Mesenchymal stem cell (in vitro differentiated cells and primary cell): Measurements from ENCODE around the gene ASCC1.

Experiments
- DNase-seq: peaks from one replicate; pipeline ENCODE4 v3.0.0-alpha.2; 2013
- H2AFZ ChIP-seq: one replicate; pipeline ENCODE4 v1.6.1; 2013; ENCODE audit warnings: low read depth, mild to moderate bottlenecking, control low read depth, inconsistent platforms, low read length, moderate library complexity
- H2AK5ac ChIP-seq: 2 replicates; pipeline ENCODE4 v1.6.1; 2013; ENCODE audit warnings: low read length, moderate library complexity, mild to moderate bottlenecking, inconsistent platforms; ENCODE audit not compliant: severe bottlenecking
- H2BK120ac ChIP-seq: one replicate; pipeline ENCODE4 v1.6.1; 2013; ENCODE audit warnings: low read depth, mild to moderate bottlenecking, inconsistent platforms, low read length, moderate library complexity
- H2BK12ac ChIP-seq, 2 experiments: one replicate each; pipeline ENCODE4 v1.6.1; 2013; ENCODE audit warnings: inconsistent platforms in 2 of 2, low read length in 2 of 2, mild to moderate bottlenecking in 2 of 2, moderate library complexity in 2 of 2, control low read depth in 1 of 2
- H2BK15ac ChIP-seq: one replicate; pipeline ENCODE4 v1.6.1; 2013; ENCODE audit warnings: mild to moderate bottlenecking, low read depth, inconsistent platforms; ENCODE audit not compliant: poor library complexity, severe bottlenecking
- H2BK5ac ChIP-seq: 2 replicates; pipeline ENCODE4 v1.6.1; 2013; ENCODE audit warnings: low read depth, mild to moderate bottlenecking, low read length, control low read depth, inconsistent platforms; ENCODE audit not compliant: poor library complexity, severe bottlenecking
- H3K14ac ChIP-seq, 2 experiments: one replicate each; pipeline ENCODE4 v1.6.1; 2013; ENCODE audit warnings: inconsistent platforms in 2 of 2, low read length in 2 of 2, control low read depth in 1 of 2, mild to moderate bottlenecking in 1 of 2, moderate library complexity in 1 of 2
- H3K18ac ChIP-seq, 2 experiments: one replicate each; pipeline ENCODE4 v1.6.1; 2013; ENCODE audit warnings: inconsistent platforms in 2 of 2, low read length in 2 of 2, control low read depth in 1 of 2, low read depth in 1 of 2, mild to moderate bottlenecking in 1 of 2
- H3K23ac ChIP-seq, 2 experiments: one replicate each; pipeline ENCODE4 v1.6.1; 2013; ENCODE audit warnings: inconsistent platforms in 2 of 2, low read length in 2 of 2, mild to moderate bottlenecking in 2 of 2, moderate library complexity in 2 of 2, control low read depth in 1 of 2
- H3K27ac ChIP-seq: 2 replicates; pipeline ENCODE4 v1.5.1; 2013; ENCODE audit warnings: mild to moderate bottlenecking, moderate library complexity, low read length, control low read depth, inconsistent platforms; ENCODE audit not compliant: poor library complexity, severe bottlenecking
- H3K27me3 ChIP-seq, 2 experiments: 2 replicates each; pipeline versions ENCODE4 v1.6.1 to v1.7.0; 2013; ENCODE audit warnings: low read length in 2 of 2, mild to moderate bottlenecking in 2 of 2, moderate library complexity in 2 of 2, control low read depth in 1 of 2, inconsistent platforms in 1 of 2; ENCODE audit not compliant: control insufficient read depth in 1 of 2, insufficient read depth in 1 of 2
- H3K36me3 ChIP-seq, 2 experiments: 2 replicates each; pipeline versions ENCODE4 v1.6.1 to v1.7.0; 2013; ENCODE audit warnings: low read length in 2 of 2, control low read depth in 1 of 2, inconsistent platforms in 1 of 2, low read depth in 1 of 2, mild to moderate bottlenecking in 1 of 2; ENCODE audit not compliant: insufficient read depth in 2 of 2, control insufficient read depth in 1 of 2
- H3K4ac ChIP-seq, 2 experiments: one replicate each; pipeline ENCODE4 v1.6.1; 2013; ENCODE audit warnings: inconsistent platforms in 2 of 2, low read length in 2 of 2, mild to moderate bottlenecking in 2 of 2, moderate library complexity in 2 of 2, control low read depth in 1 of 2, low read depth in 1 of 2
- H3K4me1 ChIP-seq: 2 replicates; pipeline ENCODE4 v1.6.1; 2013; ENCODE audit warnings: low read depth, low read length, control low read depth; ENCODE audit not compliant: control insufficient read depth, insufficient read depth
- H3K4me2 ChIP-seq: 2 replicates; pipeline ENCODE4 v1.6.1; 2013; ENCODE audit warnings: low read length, mild to moderate bottlenecking, inconsistent platforms; ENCODE audit not compliant: poor library complexity, severe bottlenecking
- H3K4me3 ChIP-seq, 2 experiments: 2 replicates each; pipeline versions ENCODE4 v1.5.1 to v1.7.0; 2013; ENCODE audit warnings: low read length in 2 of 2, mild to moderate bottlenecking in 2 of 2, control low read depth in 1 of 2, low read depth in 1 of 2; ENCODE audit not compliant: insufficient read depth in 1 of 2
- H3K79me1 ChIP-seq: replicated peaks from 2 replicates; pipeline ENCODE4 v1.6.1; 2013; ENCODE audit warnings: mild to moderate bottlenecking, control low read depth, low read length, inconsistent platforms; ENCODE audit not compliant: poor library complexity, severe bottlenecking
- H3K9ac ChIP-seq: 2 replicates; pipeline ENCODE4 v1.7.0; 2013; ENCODE audit warnings: mild to moderate bottlenecking, low read length, moderate library complexity
- H3K9me3 ChIP-seq: 2 replicates; pipeline ENCODE4 v1.7.0; 2013; ENCODE audit warnings: mild to moderate bottlenecking, low read length; ENCODE audit not compliant: control insufficient read depth
- H4K8ac ChIP-seq: one replicate; pipeline ENCODE4 v1.6.1; 2013; ENCODE audit warnings: inconsistent platforms, mild to moderate bottlenecking, low read length, moderate library complexity
- H4K91ac ChIP-seq: one replicate; pipeline ENCODE4 v1.6.1; 2013; ENCODE audit warnings: mild to moderate bottlenecking, low read length, inconsistent platforms
- WGBS: methylation state at CpG from one replicate; pipeline ENCODE4 v1.1.7; 2013; ENCODE audit warnings: mixed read lengths; 5-methylcytosine and 5-hydroxymethylcytosine counted together

ASCC1 gene

GRCh38 chr10:72257051-72257892 is 41.2 kb upstream of the ASCC1 start:
- Histone ChIP-seq H3K4ac (peak overlapping the region in 1 of 2 experiments; percentile 15), H2BK15ac (no peak overlapping the region), H3K4me3 (no peak overlapping the region), H3K23ac (no peak overlapping the region), H3K14ac (no peak overlapping the region), H3K4me1 (peaks cover 21% of the 10 kb centered on the region), H2AFZ (no peak overlapping the region), H4K8ac (no peak overlapping the region), H2BK5ac (no peak overlapping the region), H3K36me3 (no peaks in the 10 kb centered on the region), H3K4me2 (no peak overlapping the region), H2AK5ac (no peak overlapping the region), H3K9me3 (no peaks in the 10 kb centered on the region), H2BK12ac (peak overlapping the region in 1 of 2 experiments; percentile 96), H4K91ac (peak overlapping the region; percentile 55), H3K27me3 (no peaks in the 10 kb centered on the region), H3K9ac (no peak overlapping the region), H3K79me1 (no peaks in the 10 kb centered on the region), H3K27ac (no peak overlapping the region), H3K18ac (peak overlapping the region in 1 of 2 experiments; percentile 57), H2BK120ac (peak overlapping the region; percentile 3)
- peak; percentile 71 for DNase-seq
- 81% methylated on average over 6 of the region's 8 CpGs for WGBS

GRCh38 chr10:72255977-72256729 is 40.1 kb upstream of the ASCC1 start:
- Histone ChIP-seq H3K23ac (no peak overlapping the region), H2BK12ac (peak overlapping the region; percentile 68 to 98), H3K4me3 (no peak overlapping the region), H3K4ac (no peak overlapping the region), H3K36me3 (no peaks in the 10 kb centered on the region), H2AFZ (no peak overlapping the region), H3K27me3 (no peaks in the 10 kb centered on the region), H3K9ac (no peak overlapping the region), H4K91ac (peak overlapping the region; percentile 32), H3K9me3 (no peaks in the 10 kb centered on the region), H2BK15ac (peak overlapping the region; percentile 67), H3K18ac (peak overlapping the region in 1 of 2 experiments; percentile 77), H2AK5ac (no peak overlapping the region), H3K4me2 (no peak overlapping the region), H3K79me1 (no peaks in the 10 kb centered on the region), H4K8ac (peak overlapping the region; percentile 60), H3K27ac (no peak overlapping the region), H2BK120ac (peak overlapping the region; percentile 87), H3K14ac (no peak overlapping the region), H3K4me1 (peaks cover 21% of the 10 kb centered on the region), H2BK5ac (no peak overlapping the region)
- DNase-seq = peak; percentile 41
- WGBS = 92% methylated on average over 1 of the region's 6 CpGs

GRCh38 chr10:72254813-72255568 is 38.9 kb upstream of the ASCC1 start:
- Histone ChIP-seq H4K91ac (peak overlapping the region; percentile 98), H3K18ac (peak overlapping the region; percentile 85 to 94), H2BK15ac (peak overlapping the region; percentile 99), H3K9me3 (no peaks in the 10 kb centered on the region), H2AFZ (peak overlapping the region; percentile 89), H2BK5ac (no peak overlapping the region), H3K79me1 (no peaks in the 10 kb centered on the region), H2BK120ac (peak overlapping the region; percentile 86), H3K9ac (peak overlapping the region; percentile 70), H3K4ac (peak overlapping the region; percentile 57 to 99), H2BK12ac (peak overlapping the region; percentile 93 to 95), H3K4me3 (peak overlapping the region in 1 of 2 experiments; percentile 55), H3K27me3 (no peaks in the 10 kb centered on the region), H4K8ac (peak overlapping the region; percentile 97), H3K14ac (peak overlapping the region; percentile 75 to 77), H2AK5ac (peak overlapping the region; percentile 40), H3K23ac (no peak overlapping the region), H3K36me3 (no peaks in the 10 kb centered on the region), H3K4me2 (peak overlapping the region; percentile 57), H3K27ac (no peak overlapping the region), H3K4me1 (peaks cover 14% of the 10 kb centered on the region)
- peak; percentile 78 for DNase-seq
- 10% methylated on average over 14 of the region's 15 CpGs for WGBS
